ENCODE results near the gene FLNB. TPM values are rescaled to one million over a fixed set of nuclear protein-coding genes. Genes with fewer than 3 reads are reported as not detected.

FLNB gene
- total and polyA plus RNA-seq, 2 donors = 90.5 to 111 TPM

DNA sequence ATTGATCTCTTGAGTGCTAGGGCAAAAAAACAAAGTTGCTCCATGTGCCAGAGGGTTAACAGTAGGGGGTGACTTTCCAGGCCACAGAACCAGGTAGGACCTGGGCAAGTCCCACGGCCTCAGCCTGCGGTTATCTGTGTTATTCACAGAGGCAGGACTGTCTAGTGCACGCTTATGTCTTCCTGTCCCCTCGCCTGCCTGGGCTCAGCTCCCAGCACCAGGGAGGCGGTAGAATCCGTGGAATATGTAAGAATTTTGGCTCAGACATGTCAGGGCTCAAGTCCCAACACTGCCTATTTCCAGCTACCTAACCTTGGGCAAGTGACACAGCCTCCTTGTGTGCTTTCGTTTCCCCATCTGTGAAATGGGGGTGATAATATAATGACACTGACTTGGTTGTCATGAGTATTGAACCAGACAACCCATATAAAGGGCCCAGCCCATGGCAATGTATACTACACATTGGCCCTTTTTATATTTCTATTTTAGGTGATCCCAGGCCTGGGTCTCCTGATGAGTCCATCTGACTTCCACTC lies 44.3 kb upstream of the FLNB start:
- peaks cover 3 to 33% of the 10 kb centered on the region in 2 donors for H3K4me1 ChIP-seq (ENCODE audit: control insufficient read depth in 2 of 2, insufficient read depth in 2 of 2, low read length in 2 of 2)
- no peaks in the 10 kb centered on the region for H3K36me3 ChIP-seq (ENCODE audit: control insufficient read depth in 2 of 2, insufficient read depth in 2 of 2, low read length in 1 of 2)
- no peaks in the 10 kb centered on the region for H3K9me3 ChIP-seq (ENCODE audit: control insufficient read depth in 2 of 2, insufficient read depth in 1 of 2, low read length in 1 of 2)
- 95% methylated on average over 7 of the region's 7 CpGs for WGBS
- no peak for DNase-seq (ENCODE audit: low read depth in 6 of 9, low spot score in 9 of 9)
- H3K27ac ChIP-seq (ENCODE audit: low read depth in 1 of 2, low read length in 1 of 2) = no peak overlapping the region
- no peaks in the 10 kb centered on the region for H3K27me3 ChIP-seq (ENCODE audit: control insufficient read depth in 2 of 2, insufficient read depth in 1 of 2, low read length in 1 of 2)
- H3K4me3 ChIP-seq (ENCODE audit: low read length in 2 of 2) = no peak overlapping the region

DNA sequence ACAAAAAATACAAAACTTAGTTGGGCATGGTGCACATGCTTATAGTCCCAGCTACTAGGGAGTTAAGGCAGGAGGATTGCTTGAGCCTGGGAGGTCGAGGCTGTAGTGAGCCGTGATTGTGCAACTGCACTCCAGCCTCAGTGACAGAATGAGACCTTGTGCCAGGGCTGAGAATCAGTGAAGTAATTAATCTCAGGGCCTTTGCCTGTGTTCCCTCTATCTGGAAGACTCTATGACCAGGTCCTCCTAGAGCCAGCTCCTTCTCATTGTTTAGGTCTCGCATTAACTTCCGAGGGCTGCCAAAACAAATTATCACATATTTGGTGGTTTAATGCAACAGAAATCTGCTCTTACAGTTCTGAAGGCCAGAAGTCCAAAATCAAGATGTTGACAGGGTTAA lies 41.4 kb upstream of the FLNB start:
- 87% methylated on average over 4 of the region's 4 CpGs for WGBS
- H3K27me3 ChIP-seq (ENCODE audit: control insufficient read depth in 2 of 2, insufficient read depth in 1 of 2, low read length in 1 of 2) = no peaks in the 10 kb centered on the region
- no peak overlapping the region for H3K27ac ChIP-seq (ENCODE audit: low read depth in 1 of 2, low read length in 1 of 2)
- H3K9me3 ChIP-seq (ENCODE audit: control insufficient read depth in 2 of 2, insufficient read depth in 1 of 2, low read length in 1 of 2) = no peaks in the 10 kb centered on the region
- DNase-seq (ENCODE audit: low read depth in 6 of 9, low spot score in 9 of 9) = no peak
- no peaks in the 10 kb centered on the region for H3K36me3 ChIP-seq (ENCODE audit: control insufficient read depth in 2 of 2, insufficient read depth in 2 of 2, low read length in 1 of 2)
- H3K4me1 ChIP-seq (ENCODE audit: control insufficient read depth in 2 of 2, insufficient read depth in 2 of 2, low read length in 2 of 2) = peaks cover 3 to 27% of the 10 kb centered on the region in 2 donors
- no peak overlapping the region for H3K4me3 ChIP-seq (ENCODE audit: low read length in 2 of 2)

DNA sequence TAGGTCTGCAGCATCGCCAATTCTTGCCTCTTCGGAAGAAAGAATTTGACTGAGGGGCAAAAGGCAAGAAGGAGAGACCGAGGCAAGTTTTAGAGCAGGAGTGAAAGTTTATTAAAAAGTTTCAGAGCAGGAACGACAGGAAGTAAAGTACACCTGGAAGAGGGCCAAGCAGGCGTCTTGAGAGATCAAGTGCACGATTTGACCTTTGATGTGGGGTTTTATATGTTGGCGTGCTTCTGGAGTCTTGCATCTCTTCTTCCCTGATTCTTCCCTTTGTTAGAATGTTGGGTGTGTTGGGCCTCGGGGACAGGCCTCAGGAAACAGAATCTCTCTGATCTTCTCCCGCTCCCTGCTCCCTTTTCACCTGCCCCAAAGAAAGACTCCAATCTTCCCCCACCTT lies 40.6 kb upstream of the FLNB start:
- Histone ChIP-seq H3K27ac (ENCODE audit: low read depth in 1 of 2, low read length in 1 of 2) (peak overlapping the region in 1 of 2 donors; percentile 26), H3K4me3 (ENCODE audit: low read length in 2 of 2) (no peak overlapping the region), H3K9me3 (ENCODE audit: control insufficient read depth in 2 of 2, insufficient read depth in 1 of 2, low read length in 1 of 2) (no peaks in the 10 kb centered on the region), H3K27me3 (ENCODE audit: control insufficient read depth in 2 of 2, insufficient read depth in 1 of 2, low read length in 1 of 2) (no peaks in the 10 kb centered on the region), H3K36me3 (ENCODE audit: control insufficient read depth in 2 of 2, insufficient read depth in 2 of 2, low read length in 1 of 2) (no peaks in the 10 kb centered on the region), H3K4me1 (ENCODE audit: control insufficient read depth in 2 of 2, insufficient read depth in 2 of 2, low read length in 2 of 2) (peaks cover 8 to 32% of the 10 kb centered on the region in 2 donors)
- peak in 4 of 9 donors; percentile 52 to 83 (median 54) for DNase-seq (ENCODE audit: low read depth in 6 of 9, low spot score in 9 of 9)
- WGBS = 27% methylated on average over 9 of the region's 9 CpGs

- Histone ChIP-seq H3K27me3 (ENCODE audit: control insufficient read depth in 2 of 2, insufficient read depth in 1 of 2, low read length in 1 of 2) (no peaks in the 10 kb centered on the region), H3K9me3 (ENCODE audit: control insufficient read depth in 2 of 2, insufficient read depth in 1 of 2, low read length in 1 of 2) (no peaks in the 10 kb centered on the region), H3K27ac (ENCODE audit: low read depth in 1 of 2, low read length in 1 of 2) (no peak overlapping the region), H3K4me3 (ENCODE audit: low read length in 2 of 2) (no peak overlapping the region), H3K36me3 (ENCODE audit: control insufficient read depth in 2 of 2, insufficient read depth in 2 of 2, low read length in 1 of 2) (no peaks in the 10 kb centered on the region), H3K4me1 (ENCODE audit: control insufficient read depth in 2 of 2, insufficient read depth in 2 of 2, low read length in 2 of 2) (peaks cover 10 to 37% of the 10 kb centered on the region in 2 donors)
- DNase-seq (ENCODE audit: low read depth in 6 of 9, low spot score in 9 of 9) = no peak
- WGBS = 98% methylated on average over 5 of the region's 5 CpGs
These were observed 39.7 kb upstream of the FLNB start for GRCh38 chr3:57968501-57968900.

GRCh38 chr3:57971975-57972374 lies 36.2 kb upstream of the FLNB start:
- Histone ChIP-seq H3K4me3 (ENCODE audit: low read length in 2 of 2) (no peak overlapping the region), H3K9me3 (ENCODE audit: control insufficient read depth in 2 of 2, insufficient read depth in 1 of 2, low read length in 1 of 2) (no peaks in the 10 kb centered on the region), H3K27me3 (ENCODE audit: control insufficient read depth in 2 of 2, insufficient read depth in 1 of 2, low read length in 1 of 2) (no peaks in the 10 kb centered on the region), H3K4me1 (ENCODE audit: control insufficient read depth in 2 of 2, insufficient read depth in 2 of 2, low read length in 2 of 2) (peaks cover 10 to 32% of the 10 kb centered on the region in 2 donors), H3K27ac (ENCODE audit: low read depth in 1 of 2, low read length in 1 of 2) (no peak overlapping the region), H3K36me3 (ENCODE audit: control insufficient read depth in 2 of 2, insufficient read depth in 2 of 2, low read length in 1 of 2) (no peaks in the 10 kb centered on the region)
- WGBS = 88% methylated on average over 4 of the region's 4 CpGs
- no peak for DNase-seq (ENCODE audit: low read depth in 6 of 9, low spot score in 9 of 9)

DNA sequence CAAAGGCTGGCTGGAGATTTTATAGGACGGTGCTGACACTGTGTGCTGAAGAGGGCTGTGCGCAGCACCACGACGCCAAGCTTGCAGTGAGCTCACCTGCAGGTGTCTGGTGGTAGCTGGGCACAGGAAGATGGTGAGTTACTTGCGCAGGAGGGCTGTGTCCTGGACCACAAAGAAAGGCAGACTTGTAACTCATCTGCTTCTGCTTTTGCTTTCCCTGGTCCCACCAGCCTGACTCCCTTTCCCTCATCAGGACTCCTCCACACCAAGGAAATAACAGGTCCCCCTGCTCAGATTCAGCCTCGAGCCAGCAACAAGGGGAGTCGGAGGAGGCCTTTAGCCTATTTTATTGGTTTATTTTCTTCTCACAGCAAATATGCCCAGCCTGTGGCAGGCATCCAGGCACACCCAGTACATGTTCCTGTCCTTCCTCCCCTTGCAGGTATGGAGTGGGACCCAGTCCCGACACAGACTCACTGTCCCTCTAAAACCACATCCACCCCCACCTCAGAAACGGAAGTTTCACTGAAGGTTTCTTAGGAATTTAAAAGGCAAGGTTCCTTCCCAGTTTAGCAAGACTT lies 35.6 kb upstream of the FLNB start:
- peaks cover 9 to 25% of the 10 kb centered on the region in 2 donors for H3K4me1 ChIP-seq (ENCODE audit: control insufficient read depth in 2 of 2, insufficient read depth in 2 of 2, low read length in 2 of 2)
- WGBS = 28% methylated on average over 9 of the region's 9 CpGs
- H3K9me3 ChIP-seq (ENCODE audit: control insufficient read depth in 2 of 2, insufficient read depth in 1 of 2, low read length in 1 of 2) = no peaks in the 10 kb centered on the region
- no peaks in the 10 kb centered on the region for H3K36me3 ChIP-seq (ENCODE audit: control insufficient read depth in 2 of 2, insufficient read depth in 2 of 2, low read length in 1 of 2)
- H3K27me3 ChIP-seq (ENCODE audit: control insufficient read depth in 2 of 2, insufficient read depth in 1 of 2, low read length in 1 of 2) = no peaks in the 10 kb centered on the region
- no peak overlapping the region for H3K4me3 ChIP-seq (ENCODE audit: low read length in 2 of 2)
- peak in 3 of 9 donors; percentile 38 to 77 (median 45) for DNase-seq (ENCODE audit: low read depth in 6 of 9, low spot score in 9 of 9)
- H3K27ac ChIP-seq (ENCODE audit: low read depth in 1 of 2, low read length in 1 of 2) = no peak overlapping the region

- no peak overlapping the region for H3K27ac ChIP-seq (ENCODE audit: low read depth in 1 of 2, low read length in 1 of 2)
- DNase-seq (ENCODE audit: low read depth in 6 of 9, low spot score in 9 of 9) = no peak
- WGBS = 99% methylated on average over 13 of the region's 13 CpGs
These were observed 34.3 kb upstream of the FLNB start for GRCh38 chr3:57973715-57974477.

DNA sequence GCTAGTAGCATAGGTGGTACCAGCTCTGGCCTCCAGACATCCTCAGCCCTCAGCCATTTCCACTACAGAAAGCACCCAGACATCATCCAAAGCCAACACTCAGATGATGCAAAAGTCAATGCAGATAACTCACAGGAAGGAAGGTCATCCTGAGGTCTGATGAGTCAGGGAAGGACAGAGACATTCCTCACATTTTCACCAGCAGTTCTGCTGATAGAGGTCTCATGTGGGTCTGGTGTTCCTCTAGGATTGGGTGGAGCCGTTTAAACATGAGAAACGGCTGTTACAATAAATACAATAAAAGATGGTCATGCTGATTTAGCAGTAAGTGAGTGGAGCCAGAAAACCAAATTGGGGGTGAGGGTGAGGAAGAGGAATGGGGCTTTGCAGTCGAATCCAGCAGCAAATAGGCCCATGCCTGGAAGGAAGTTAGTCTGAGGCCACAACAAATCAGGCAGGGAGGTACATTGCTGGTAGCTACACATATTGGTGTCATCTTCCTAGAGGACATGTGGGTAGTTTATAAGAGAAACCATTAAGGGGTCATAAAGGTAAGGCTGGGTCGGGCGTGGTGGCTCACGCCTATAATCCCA lies 33.3 kb upstream of the FLNB start:
- Histone ChIP-seq H3K4me1 (ENCODE audit: control insufficient read depth in 2 of 2, insufficient read depth in 2 of 2, low read length in 2 of 2) (peaks cover 7 to 15% of the 10 kb centered on the region in 2 donors), H3K27ac (ENCODE audit: low read depth in 1 of 2, low read length in 1 of 2) (no peak overlapping the region)
- 93% methylated on average over 6 of the region's 6 CpGs for WGBS

More at GRCh38 chr3:57973715-57974477, 34.3 kb upstream of the FLNB start:
- Histone ChIP-seq H3K4me1 (ENCODE audit: control insufficient read depth in 2 of 2, insufficient read depth in 2 of 2, low read length in 2 of 2) (peaks cover 7 to 15% of the 10 kb centered on the region in 2 donors), H3K27me3 (ENCODE audit: control insufficient read depth in 2 of 2, insufficient read depth in 1 of 2, low read length in 1 of 2) (no peaks in the 10 kb centered on the region), H3K4me3 (ENCODE audit: low read length in 2 of 2) (no peak overlapping the region), H3K36me3 (ENCODE audit: control insufficient read depth in 2 of 2, insufficient read depth in 2 of 2, low read length in 1 of 2) (no peaks in the 10 kb centered on the region), H3K9me3 (ENCODE audit: control insufficient read depth in 2 of 2, insufficient read depth in 1 of 2, low read length in 1 of 2) (no peaks in the 10 kb centered on the region)

DNA sequence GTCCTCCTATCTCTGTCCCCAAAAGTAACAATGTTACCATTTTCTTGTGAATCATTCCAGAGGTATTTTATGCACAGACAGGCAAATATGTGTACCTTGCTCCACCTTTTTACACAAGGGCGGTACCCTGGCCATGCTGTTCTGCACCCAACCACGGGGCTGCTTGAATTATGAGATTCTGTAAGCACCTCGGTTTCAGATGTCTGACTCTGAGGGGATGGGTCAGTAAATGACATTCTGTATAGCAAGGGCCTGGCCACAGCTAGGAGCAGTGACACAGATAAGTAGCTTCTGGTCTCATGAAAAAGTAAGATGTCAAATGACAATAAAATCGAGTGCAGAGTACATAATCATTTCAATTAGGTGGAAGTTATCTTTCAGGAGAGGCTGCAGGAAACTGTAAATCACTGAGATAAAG lies 30.4 kb upstream of the FLNB start:
- Histone ChIP-seq H3K4me3 (ENCODE audit: low read length in 2 of 2) (no peak overlapping the region), H3K36me3 (ENCODE audit: control insufficient read depth in 2 of 2, insufficient read depth in 2 of 2, low read length in 1 of 2) (no peaks in the 10 kb centered on the region), H3K27ac (ENCODE audit: low read depth in 1 of 2, low read length in 1 of 2) (no peak overlapping the region), H3K27me3 (ENCODE audit: control insufficient read depth in 2 of 2, insufficient read depth in 1 of 2, low read length in 1 of 2) (no peaks in the 10 kb centered on the region), H3K9me3 (ENCODE audit: control insufficient read depth in 2 of 2, insufficient read depth in 1 of 2, low read length in 1 of 2) (no peaks in the 10 kb centered on the region), H3K4me1 (ENCODE audit: control insufficient read depth in 2 of 2, insufficient read depth in 2 of 2, low read length in 2 of 2) (peaks cover 3 to 8% of the 10 kb centered on the region in 2 donors)
- no peak for DNase-seq (ENCODE audit: low read depth in 6 of 9, low spot score in 9 of 9)
- 74% methylated on average over 4 of the region's 4 CpGs for WGBS

More for the DNA sequence above, 33.3 kb upstream of the FLNB start:
- no peak overlapping the region for H3K4me3 ChIP-seq (ENCODE audit: low read length in 2 of 2)
- no peak for DNase-seq (ENCODE audit: low read depth in 6 of 9, low spot score in 9 of 9)
- H3K36me3 ChIP-seq (ENCODE audit: control insufficient read depth in 2 of 2, insufficient read depth in 2 of 2, low read length in 1 of 2) = no peaks in the 10 kb centered on the region
- no peaks in the 10 kb centered on the region for H3K27me3 ChIP-seq (ENCODE audit: control insufficient read depth in 2 of 2, insufficient read depth in 1 of 2, low read length in 1 of 2)
- H3K9me3 ChIP-seq (ENCODE audit: control insufficient read depth in 2 of 2, insufficient read depth in 1 of 2, low read length in 1 of 2) = no peaks in the 10 kb centered on the region
